ENCODE measurements around the gene TRIP10.
"Not testable (repeated sequence)": the region's sequence is repeated elsewhere in the genome, so short reads cannot be mapped to it uniquely, and the experiment has no call there.

TRIP10 gene

GRCh38 chr19:6743714-6744380 is 4.4 kb downstream of the TRIP10 start:
- DNase-seq (ENCODE audit: low read depth) = no peak

- DNase-seq (ENCODE audit: low read depth) = no peak
These were observed 5.2 kb downstream of the TRIP10 start for GRCh38 chr19:6744381-6745301.

GRCh38 chr19:6745965-6746364 is 6.5 kb downstream of the TRIP10 start:
- DNase-seq (ENCODE audit: low read depth) = no peak

- not testable (repeated sequence) for DNase-seq (ENCODE audit: low read depth)
These were observed 9.1 kb downstream of the TRIP10 start for GRCh38 chr19:6748543-6748942.

- no peak for DNase-seq (ENCODE audit: low read depth)
These were observed 10.6 kb downstream of the TRIP10 start for GRCh38 chr19:6750062-6750461.

GRCh38 chr19:6751189-6751588 is 11.7 kb downstream of the TRIP10 start:
- no peak for DNase-seq (ENCODE audit: low read depth)

- no peak for DNase-seq (ENCODE audit: low read depth)
These were observed 13.0 kb downstream of the TRIP10 start for GRCh38 chr19:6752256-6753177.

GRCh38 chr19:6753178-6754031 is 13.9 kb downstream of the TRIP10 start:
- DNase-seq (ENCODE audit: low read depth) = peak; percentile 66

- DNase-seq (ENCODE audit: low read depth) = no peak
These were observed 14.7 kb downstream of the TRIP10 start for GRCh38 chr19:6754136-6754535.

GRCh38 chr19:6754653-6755463 is 15.4 kb downstream of the TRIP10 start:
- DNase-seq (ENCODE audit: low read depth) = no peak

GRCh38 chr19:6760606-6761005 is 21.1 kb downstream of the TRIP10 start:
- DNase-seq (ENCODE audit: low read depth) = no peak

- no peak for DNase-seq (ENCODE audit: low read depth)
These were observed 21.7 kb downstream of the TRIP10 start for GRCh38 chr19:6761053-6761676.

- DNase-seq (ENCODE audit: low read depth) = not testable (repeated sequence)
These were observed 22.8 kb downstream of the TRIP10 start for GRCh38 chr19:6762253-6762797.

GRCh38 chr19:6765738-6766356 is 26.4 kb downstream of the TRIP10 start:
- no peak for DNase-seq (ENCODE audit: low read depth)

- no peak for DNase-seq (ENCODE audit: low read depth)
These were observed 27.0 kb downstream of the TRIP10 start for GRCh38 chr19:6766357-6767080.

GRCh38 chr19:6767081-6767356 is 27.5 kb downstream of the TRIP10 start:
- DNase-seq (ENCODE audit: low read depth) = no peak

- DNase-seq (ENCODE audit: low read depth) = peak; percentile 94
These were observed 28.1 kb downstream of the TRIP10 start, which contains the start of gene SH2D3A for GRCh38 chr19:6767357-6768235. Gene SH2D3A, minus strand, starts transcription at chr19:6767435. Its CDS starts 3,687 bp downstream, at chr19:6763748.
